Stimulated activated CD8-positive, alpha-beta memory T cell treated with anti-CD3 and anti-CD28 coated beads, Interleukin-7, amount 100 ng/mL, for 4 hours (primary cell): ENCODE data around the gene DYNLL1.
"Not testable (repeated sequence)": the region's sequence is repeated elsewhere in the genome, so short reads cannot be mapped to it uniquely, and the experiment has no call there.

Experiments used
- DNase-seq, 2 donors: peaks; one replicate each; pipeline ENCODE4 v3.0.0-alpha.2; 2020; ENCODE audit warnings: low read depth in 2 of 2

DYNLL1 gene

GRCh38 chr12:120508537-120508936 lies 12.6 kb downstream of the DYNLL1 start:
- no peak for DNase-seq

- no peak for DNase-seq
Measured at GRCh38 chr12:120514002-120514401, 18.1 kb downstream of the DYNLL1 start.

GRCh38 chr12:120515496-120515895 lies 19.6 kb downstream of the DYNLL1 start:
- no peak for DNase-seq

- not testable (repeated sequence) for DNase-seq
Measured at GRCh38 chr12:120519324-120519723, 23.4 kb downstream of the DYNLL1 start.

GRCh38 chr12:120522568-120522967 lies 26.7 kb downstream of the DYNLL1 start:
- DNase-seq = no peak

- DNase-seq = peak; percentile 68 to 74
Measured at GRCh38 chr12:120528861-120529525, 33.1 kb downstream of the DYNLL1 start, which contains the start of gene COQ5. TSS of gene COQ5 (minus strand) at chr12:120529158. CDS start at chr12:120529141, 17 bp downstream.

- no peak for DNase-seq
Measured at GRCh38 chr12:120529641-120530417, 33.9 kb downstream of the DYNLL1 start.

GRCh38 chr12:120530418-120530761 lies 34.5 kb downstream of the DYNLL1 start:
- not testable (repeated sequence) for DNase-seq

GRCh38 chr12:120532701-120533238 lies 36.9 kb downstream of the DYNLL1 start:
- no peak for DNase-seq

GRCh38 chr12:120534203-120534702 lies 38.3 kb downstream of the DYNLL1 start, which contains the start of gene RNF10:
TSS of gene RNF10 (plus strand) at chr12:120534356. CDS start at chr12:120534812, 456 bp downstream.
- DNase-seq = peak; percentile 51 to 53

- DNase-seq = peak in 1 of 2 donors; percentile 38
Measured at GRCh38 chr12:120534703-120535655, 39.1 kb downstream of the DYNLL1 start.

GRCh38 chr12:120536064-120536791 lies 40.3 kb downstream of the DYNLL1 start:
- DNase-seq = no peak

GRCh38 chr12:120537856-120538220 lies 41.9 kb downstream of the DYNLL1 start:
- DNase-seq = no peak

- no peak for DNase-seq
Measured at GRCh38 chr12:120538281-120539156, 42.6 kb downstream of the DYNLL1 start.

GRCh38 chr12:120539303-120539702 lies 43.4 kb downstream of the DYNLL1 start:
- DNase-seq = no peak

- no peak for DNase-seq
Measured at GRCh38 chr12:120540445-120540844, 44.5 kb downstream of the DYNLL1 start.

- DNase-seq = no peak
Measured at GRCh38 chr12:120542166-120542565, 46.3 kb downstream of the DYNLL1 start.

GRCh38 chr12:120544691-120545090 lies 48.8 kb downstream of the DYNLL1 start:
- no peak for DNase-seq

GRCh38 chr12:120546050-120546386 lies 50.1 kb downstream of the DYNLL1 start:
- DNase-seq = no peak
